ENCODE measurements around the gene PADI3.

The PADI3 gene

GRCh38 chr1:17264470-17264869, 15.6 kb downstream of the PADI3 start:
- no peak for DNase-seq (ENCODE audit: low spot score)
- no peak for TF ChIP-seq CTCF (IDR thresholded peaks at IDR 0.05; ENCODE audit: extremely low read depth, missing control alignments)

GRCh38 chr1:17265162-17265561, 16.3 kb downstream of the PADI3 start:
- no peak for TF ChIP-seq CTCF (IDR thresholded peaks at IDR 0.05; ENCODE audit: extremely low read depth, missing control alignments)
- DNase-seq (ENCODE audit: low spot score): no peak

DNA sequence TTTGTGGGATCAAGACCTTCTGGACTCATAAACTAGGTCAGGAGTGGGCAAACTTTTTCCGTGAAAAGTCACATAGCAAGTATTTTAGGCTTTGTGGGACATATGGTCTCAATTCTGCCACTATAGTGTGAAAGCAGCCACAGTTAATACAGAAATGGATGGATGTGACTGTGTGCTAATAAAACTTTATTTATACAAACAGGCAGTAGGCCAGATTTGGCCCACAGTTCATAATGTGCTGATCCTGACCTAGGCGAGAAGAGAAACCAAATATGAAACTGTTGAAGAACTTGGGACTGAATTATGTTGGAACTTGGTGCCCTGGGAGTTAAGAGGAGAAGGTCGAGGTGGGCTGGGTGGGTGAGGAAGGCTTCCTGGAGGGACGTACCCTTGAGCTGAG, 17.1 kb downstream of the PADI3 start:
- no peak for DNase-seq (ENCODE audit: low spot score)
- no peak for TF ChIP-seq CTCF (IDR thresholded peaks at IDR 0.05; ENCODE audit: extremely low read depth, missing control alignments)

- no peak for TF ChIP-seq CTCF (IDR thresholded peaks at IDR 0.05; ENCODE audit: extremely low read depth, missing control alignments)
These were observed 22.2 kb downstream of the PADI3 start for GRCh38 chr1:17270891-17271765.

GRCh38 chr1:17272066-17272465, 23.2 kb downstream of the PADI3 start:
- no peak for DNase-seq (ENCODE audit: low spot score)
- no peak for TF ChIP-seq CTCF (IDR thresholded peaks at IDR 0.05; ENCODE audit: extremely low read depth, missing control alignments)

More at GRCh38 chr1:17270891-17271765, 22.2 kb downstream of the PADI3 start:
- no peak for DNase-seq (ENCODE audit: low spot score)

- no peak for TF ChIP-seq CTCF (IDR thresholded peaks at IDR 0.05; ENCODE audit: extremely low read depth, missing control alignments)
- DNase-seq (ENCODE audit: low spot score): no peak
These were observed 23.7 kb downstream of the PADI3 start for GRCh38 chr1:17272646-17273045.

DNA sequence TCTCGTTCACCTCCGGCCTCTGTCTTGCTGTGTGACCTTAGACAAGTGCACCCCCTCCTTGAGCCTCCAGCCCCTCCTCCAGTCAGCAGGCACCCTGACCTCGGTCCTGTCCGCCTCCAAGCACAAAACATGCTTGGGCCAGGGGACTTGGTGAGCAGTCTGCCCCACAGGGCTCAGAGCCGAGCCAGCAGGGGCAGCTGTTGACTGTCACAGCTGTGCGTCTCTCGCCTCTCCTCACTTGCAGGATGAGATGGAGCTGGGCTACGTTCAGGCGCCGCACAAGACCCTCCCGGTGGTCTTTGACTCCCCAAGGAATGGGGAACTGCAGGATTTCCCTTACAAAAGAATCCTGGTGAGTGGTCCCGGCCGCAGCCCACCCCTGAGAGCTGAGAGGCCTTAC, 24.2 kb downstream of the PADI3 start:
- TF ChIP-seq CTCF (IDR thresholded peaks at IDR 0.05; ENCODE audit: extremely low read depth, missing control alignments): no peak
- no peak for DNase-seq (ENCODE audit: low spot score)
